IPS DF 4.7 (cell line): ENCODE data around the gene RGN.
"Not testable (repeated sequence)": the region's sequence is repeated elsewhere in the genome, so short reads cannot be mapped to it uniquely, and the experiment has no call there.

Experiments used
- DNase-seq: peaks from one replicate; pipeline ENCODE4 v3.0.0-alpha.2; 2013; ENCODE audit warnings: low spot score; ENCODE audit errors: extremely low read depth

The RGN gene

DNA sequence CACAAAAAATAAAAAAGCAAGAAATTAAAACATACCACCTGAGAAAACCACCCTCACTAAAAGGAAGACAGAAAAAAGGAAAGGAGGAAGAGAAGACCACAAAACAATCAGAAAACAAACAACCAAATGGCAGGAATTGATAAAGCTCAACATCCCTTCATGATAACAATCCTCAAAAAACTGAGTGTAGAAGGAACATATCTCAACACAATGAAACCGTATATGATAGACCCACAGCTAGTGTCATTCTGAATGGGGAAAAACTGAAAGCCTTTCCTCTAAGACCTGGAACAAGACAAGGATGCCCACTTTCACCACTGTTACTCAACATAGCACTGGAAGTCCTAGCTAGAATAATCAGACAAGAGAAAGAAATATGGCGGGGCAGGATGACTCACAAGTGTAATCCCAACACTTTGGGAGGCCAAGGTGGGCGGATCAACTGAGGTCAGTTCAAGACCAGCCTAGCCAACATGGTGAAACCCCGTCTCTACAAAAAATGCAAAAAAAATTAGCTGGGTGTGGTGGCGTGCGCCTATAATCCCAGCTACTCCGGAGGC lies 38.4 kb downstream of the RGN start:
- DNase-seq, result not testable (repeated sequence)

DNA sequence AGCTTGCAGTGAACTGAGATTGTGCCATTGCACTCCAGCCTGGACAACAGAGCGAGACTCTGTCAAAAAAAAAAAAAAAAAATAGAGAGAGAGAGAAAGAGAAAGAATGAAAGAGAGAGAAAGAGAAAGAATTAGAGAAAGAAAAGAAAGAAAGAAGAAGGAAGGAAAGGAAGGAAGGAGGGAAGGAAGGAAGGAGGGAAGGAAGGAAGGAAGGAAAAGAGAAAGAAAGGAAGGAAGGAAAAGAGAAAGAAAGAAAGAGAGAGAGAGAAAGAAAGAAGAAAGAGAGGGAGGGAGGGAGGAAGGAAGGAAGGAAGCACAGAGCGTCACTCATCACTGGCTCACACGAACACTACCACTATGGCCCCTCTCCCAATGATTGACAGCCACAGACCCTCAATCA lies 46.2 kb downstream of the RGN start:
- not testable (repeated sequence) for DNase-seq

DNA sequence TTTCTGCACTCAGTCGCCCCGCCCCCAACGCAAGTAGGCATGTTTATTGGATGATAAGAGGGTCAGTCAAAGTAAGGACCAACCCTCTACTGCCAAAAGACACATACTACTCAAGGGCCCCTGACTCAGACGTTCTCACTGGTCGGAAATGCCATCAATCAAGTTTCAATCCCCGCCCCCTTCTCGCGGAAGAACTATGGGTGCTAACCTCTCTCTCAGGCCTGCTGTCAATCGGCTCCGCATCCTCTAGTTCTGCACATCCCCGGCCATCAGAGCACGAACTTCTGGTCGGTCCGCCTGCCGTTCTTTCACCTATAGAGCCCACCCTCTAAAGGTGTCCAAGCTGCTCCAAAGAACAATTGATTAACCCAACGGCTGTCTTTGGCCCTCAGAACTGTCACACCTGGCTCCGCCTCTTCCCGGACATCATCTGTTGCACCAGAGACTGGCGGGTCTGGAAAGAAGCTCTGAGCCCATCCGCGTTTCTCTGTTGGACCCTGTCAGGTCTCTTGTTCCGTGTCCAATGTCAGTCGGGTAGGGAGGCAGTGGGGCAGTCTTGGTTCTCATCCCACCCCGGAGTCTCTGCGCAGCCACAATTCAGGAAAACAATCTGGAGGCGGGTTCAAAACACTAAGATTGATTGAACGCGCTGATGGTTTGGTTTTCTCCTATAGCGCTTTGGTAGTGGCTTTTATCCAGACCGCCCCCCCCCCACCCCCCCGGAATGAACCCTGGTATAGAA lies 51.1 kb downstream of the RGN start:
- peak; percentile 71 for DNase-seq

DNA sequence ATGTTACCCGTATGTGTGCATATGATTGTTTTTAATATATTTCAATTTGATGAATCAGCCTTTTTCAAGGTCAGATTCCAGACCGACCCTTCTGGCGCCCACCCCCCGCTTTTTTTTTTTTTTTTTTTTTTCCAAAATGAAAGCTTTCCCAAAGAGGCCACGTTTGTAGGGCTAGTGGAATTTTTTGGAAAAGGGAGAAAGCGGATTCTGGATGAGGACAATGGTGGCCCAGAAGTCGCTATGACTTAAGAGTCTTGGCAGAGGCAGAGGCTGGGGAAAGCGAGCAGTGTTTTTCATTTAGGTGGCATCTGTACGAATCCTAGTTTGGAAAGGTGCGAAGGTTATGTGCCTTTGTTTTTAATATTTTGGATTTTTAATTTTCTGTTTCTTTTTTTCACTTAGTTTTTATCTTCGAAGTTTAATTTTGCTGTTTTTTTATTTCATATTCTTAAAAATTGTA lies 51.7 kb downstream of the RGN start:
- DNase-seq, result no peak

- no peak for DNase-seq
Observed at GRCh38 chrX:47133493-47133892, 55.2 kb downstream of the RGN start.

DNA sequence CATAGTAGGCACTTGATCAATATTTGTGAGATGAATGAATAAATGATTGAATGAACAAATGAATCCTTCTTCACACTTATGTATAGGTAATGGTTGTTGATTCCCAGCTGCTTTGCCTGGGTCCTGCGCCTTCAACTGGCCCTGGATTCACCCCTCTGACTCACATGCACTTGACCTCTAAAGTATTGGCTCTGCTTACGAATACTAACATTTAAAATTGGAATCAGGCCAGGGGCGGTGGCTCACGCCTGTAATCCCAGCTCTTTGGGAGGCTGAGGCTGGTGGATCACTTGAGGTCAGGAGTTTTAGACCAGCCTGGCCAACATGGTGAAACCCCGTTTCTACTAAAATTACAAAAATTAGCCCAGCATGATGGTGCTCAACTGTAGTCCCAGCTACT lies 57.4 kb downstream of the RGN start:
- not testable (repeated sequence) for DNase-seq

DNA sequence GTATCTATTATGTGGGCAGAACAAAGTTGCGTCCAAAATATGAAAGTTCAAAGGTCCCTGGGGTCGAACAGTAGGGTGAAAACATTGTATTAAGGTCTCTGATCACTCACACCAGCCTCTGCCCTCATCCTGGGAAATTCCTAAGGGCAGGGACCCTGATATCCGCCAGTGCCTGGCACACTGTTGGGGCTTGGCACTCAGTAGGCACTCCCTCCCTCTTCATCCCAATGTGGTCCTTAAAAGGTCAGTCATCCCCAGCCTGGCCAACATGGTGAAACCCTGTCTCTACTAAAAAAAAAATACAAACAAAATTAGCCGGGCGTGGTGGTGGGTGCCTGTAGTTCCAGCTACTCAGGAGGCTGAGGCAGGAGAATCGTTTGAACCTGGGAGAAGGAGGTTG lies 59.9 kb downstream of the RGN start:
- no peak for DNase-seq
